D341Med (cell line): Measurements from ENCODE around the gene ASCL1.

Experiments
- DNase-seq: peaks from one replicate; pipeline ENCODE4 v3.0.0; 2012; ENCODE audit warnings: low spot score

ASCL1 gene

DNA sequence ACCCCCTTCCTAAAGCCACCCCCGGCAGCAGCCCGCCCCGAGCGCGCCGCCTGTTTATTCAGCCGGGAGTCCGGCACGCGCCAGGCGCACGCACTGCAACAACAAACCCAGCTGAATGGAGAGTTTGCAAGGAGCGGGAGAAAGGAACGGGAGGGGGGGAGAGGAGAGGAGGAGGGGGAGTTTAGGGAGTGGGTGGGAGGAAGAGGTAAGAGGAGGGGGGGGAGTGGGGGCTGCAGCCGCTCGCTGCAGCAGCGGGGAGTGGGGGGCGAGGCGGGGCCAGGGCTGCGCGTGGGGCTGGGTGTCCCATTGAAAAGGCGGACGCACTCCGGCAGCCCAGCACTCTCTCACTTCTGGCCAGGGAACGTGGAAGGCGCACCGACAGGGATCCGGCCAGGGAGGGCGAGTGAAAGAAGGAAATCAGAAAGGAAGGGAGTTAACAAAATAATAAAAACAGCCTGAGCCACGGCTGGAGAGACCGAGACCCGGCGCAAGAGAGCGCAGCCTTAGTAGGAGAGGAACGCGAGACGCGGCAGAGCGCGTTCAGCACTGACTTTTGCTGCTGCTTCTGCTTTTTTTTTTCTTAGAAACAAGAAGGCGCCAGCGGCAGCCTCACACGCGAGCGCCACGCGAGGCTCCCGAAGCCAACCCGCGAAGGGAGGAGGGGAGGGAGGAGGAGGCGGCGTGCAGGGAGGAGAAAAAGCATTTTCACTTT lies at the start of gene ASCL1:
ASCL1 (plus strand) TSS at position 336 of the 712 bp plus-strand sequence. CDS start 571 bp downstream, outside the sequence.
- DNase-seq, result peak; percentile 83

DNA sequence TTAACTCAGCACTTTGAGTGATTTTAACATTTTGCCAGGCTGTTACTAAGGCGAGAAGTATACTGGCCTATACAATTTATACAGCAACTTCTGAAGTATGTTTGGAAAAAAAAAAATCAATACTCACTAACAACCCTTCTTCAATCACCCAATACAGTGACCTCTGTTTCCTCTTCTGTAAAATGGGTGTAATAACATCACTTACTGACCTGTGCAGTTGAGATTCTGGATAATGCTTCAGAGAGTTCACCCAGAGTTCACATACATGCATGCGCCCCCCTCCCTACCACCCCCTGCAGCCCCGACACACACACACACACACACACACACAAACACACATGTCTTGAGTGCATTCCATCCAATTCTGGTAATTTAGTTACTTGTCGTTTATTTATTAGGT lies 49.6 kb upstream of the ASCL1 start:
- no peak for DNase-seq

DNA sequence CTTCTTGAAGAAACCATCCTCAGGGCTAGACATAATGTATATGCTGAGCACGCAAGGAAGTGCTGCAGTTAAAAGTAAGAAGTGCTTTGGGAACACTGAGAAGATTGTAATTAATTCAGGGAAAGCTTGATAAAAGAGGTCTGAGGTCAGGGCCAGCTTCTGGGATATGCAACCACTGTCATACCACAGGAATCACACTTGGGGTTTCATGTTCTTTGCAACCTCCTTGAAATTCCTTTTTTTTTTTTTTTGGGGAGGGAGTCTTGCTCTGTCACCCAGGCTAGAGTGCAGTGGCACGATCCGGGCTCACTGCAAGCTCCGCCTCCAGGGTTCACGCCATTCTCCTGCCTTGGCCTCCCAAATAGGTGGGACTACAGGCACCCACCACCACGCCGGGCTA lies 47.3 kb upstream of the ASCL1 start:
- no peak for DNase-seq

DNA sequence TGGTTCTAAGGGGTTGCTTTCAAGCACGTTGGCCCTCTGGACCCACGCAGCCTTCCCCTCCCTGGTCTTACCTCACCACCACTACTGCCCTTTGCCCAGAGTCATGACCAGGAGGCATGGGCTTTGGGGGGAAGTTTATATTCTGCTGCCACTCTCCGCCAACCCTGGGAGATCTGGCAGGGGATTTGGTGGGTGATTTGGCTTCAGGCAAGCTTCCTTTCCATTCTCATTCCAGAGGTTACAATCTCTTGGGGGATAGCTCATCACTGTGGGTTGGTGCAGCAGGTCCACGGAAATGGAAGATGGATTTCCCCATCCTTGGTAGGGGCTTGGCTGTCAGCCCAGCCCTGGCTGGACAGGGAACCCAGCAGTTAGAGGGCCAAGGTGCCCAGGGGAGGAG lies 46.7 kb upstream of the ASCL1 start:
- no peak for DNase-seq

DNA sequence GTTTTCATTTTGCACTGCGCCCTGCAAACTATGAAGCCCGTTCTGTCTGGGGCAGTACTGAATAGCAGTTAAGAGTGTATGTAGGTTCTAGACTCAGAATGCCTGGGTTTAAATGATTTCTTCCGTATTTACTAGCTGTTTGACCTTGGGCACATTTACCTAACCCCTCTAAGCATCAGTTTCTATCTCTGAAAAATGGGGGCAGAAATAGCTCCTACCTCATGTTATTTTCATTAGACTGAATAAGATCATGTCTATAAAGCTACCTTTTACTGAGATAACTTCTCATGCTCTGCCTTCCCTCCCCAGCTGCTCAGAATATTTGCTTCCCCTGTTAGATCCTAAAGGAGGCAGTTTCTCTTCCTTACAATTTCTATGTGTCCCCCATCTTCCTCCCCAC lies 46.2 kb upstream of the ASCL1 start:
- no peak for DNase-seq

DNA sequence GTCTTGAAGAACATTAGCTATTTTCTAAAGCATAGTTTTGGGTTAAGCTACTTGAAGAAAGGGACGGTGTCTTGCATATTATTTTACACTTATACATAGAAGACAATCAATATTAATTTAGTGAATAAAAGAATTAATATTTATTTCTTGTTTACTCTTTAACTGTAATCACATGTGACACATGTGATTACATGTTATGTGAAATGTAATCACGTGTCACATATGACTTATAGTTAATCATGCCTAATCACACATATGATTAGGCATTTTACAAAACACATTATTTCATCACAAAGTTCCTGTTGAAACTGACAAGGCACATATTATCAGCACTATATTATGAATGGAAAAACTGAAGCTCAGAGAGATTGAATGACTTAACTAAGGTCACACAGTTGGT lies 45.2 kb upstream of the ASCL1 start:
- DNase-seq, result no peak

DNA sequence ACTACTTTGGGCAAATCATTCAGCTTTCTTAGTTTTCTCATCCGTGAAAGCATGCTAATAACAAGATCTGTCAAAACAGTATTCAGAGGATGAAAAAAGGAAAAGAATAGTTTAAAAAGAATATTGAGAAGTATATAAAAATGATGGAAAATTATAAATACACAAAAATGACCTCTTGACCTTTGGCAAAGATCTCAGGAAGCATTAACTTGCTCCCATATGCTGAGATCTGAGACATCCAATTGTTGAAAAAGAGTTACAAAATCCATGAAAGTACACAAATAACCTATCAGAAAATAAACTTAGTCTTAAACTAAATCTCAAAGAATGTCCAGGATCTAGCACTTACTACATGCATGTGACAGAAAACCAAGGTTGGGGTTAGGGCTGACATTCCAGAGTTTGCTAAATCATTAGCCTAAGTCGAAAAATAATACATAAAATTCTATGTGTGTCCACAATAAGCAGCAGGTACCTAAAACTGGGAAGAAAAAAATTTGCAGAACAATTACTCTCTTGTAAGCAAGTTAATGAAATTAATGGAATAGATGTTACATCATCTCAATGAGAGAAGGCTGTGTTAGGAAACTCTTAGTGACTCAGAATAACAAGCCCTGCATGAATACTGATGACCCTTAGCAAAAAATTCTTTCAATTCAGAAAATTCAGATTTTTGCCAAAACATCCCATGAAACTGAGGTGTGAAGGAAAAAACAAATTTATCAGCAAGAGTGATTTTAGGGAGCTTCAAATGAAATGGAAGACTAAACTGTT lies 43.8 kb upstream of the ASCL1 start:
- no peak for DNase-seq

DNA sequence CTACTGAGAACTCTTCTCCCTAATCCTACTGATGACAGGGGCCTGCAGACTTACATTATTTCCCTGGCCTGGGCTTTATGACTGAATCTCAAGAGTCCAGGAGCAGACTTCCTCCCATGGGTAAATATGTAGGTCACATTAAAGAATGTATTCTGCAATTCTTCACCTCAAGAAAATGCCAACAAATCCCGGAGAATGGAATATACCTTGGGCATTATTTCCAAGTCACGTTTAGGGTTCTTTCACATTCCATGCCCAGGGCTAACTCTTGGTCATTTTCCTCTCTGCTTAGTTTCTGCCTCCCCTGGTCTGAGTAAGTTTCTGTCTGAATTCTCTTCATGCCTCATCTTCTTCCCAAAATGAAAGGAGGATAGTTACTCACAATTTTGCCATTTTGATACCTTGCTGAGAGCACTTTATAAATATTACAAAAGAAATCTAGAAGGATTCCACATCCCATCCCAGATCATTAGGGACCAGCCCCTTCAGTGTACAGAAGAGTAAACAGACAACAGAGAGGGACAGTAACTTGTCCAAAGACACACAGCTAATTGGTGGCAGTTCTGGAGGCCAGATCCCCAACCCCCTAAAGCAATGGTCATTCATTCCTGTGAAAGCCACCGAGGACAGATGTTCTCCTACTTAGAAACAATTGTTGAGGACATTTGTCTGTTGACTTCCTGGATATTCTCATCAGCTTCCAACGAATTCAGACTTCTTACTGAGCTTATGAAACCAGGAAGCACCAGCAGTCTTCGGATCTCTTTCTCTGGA lies 41.0 kb upstream of the ASCL1 start:
- DNase-seq, result no peak

DNA sequence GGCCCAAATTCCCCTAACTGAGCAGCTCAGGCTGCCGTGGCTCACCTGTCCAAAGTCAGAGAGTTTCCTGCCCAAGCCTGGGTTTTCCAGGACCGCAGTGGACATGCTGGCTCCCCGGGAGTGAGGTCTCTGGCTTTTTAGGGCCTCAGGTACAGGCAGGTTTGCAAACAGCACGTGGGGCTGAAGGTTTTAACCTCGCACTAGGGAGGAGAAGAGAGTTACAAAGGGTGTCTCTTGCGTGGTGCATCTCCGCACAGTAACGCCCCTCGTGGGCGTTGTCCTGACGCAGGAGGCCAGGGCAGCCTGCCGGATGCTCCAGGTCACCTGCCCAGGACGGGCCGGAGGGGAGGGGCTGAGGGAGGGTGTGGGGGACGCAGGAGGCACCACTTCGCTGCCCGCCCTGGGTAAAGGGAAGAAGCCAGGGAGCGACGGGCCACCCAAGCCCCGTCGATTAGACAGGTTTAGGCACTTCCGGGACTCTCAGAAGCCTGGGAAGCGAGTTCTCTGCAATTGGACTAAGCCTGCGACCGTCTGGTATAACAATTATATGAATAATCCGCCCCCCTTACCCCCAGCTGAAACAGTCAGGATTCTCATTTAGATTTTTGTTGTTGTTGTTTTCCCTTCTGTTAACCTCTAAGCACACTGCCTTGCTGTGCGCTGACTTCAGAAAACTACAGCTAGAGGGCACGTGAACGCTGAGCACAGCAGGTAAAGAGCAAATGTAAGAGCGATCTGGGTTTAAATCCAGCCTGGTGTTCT lies 40.3 kb upstream of the ASCL1 start, which contains the start of gene PAH:
PAH (minus strand) TSS at position 219 of the 762 bp plus-strand sequence; CDS start at position 105, 114 bp downstream.
- no peak for DNase-seq

DNA sequence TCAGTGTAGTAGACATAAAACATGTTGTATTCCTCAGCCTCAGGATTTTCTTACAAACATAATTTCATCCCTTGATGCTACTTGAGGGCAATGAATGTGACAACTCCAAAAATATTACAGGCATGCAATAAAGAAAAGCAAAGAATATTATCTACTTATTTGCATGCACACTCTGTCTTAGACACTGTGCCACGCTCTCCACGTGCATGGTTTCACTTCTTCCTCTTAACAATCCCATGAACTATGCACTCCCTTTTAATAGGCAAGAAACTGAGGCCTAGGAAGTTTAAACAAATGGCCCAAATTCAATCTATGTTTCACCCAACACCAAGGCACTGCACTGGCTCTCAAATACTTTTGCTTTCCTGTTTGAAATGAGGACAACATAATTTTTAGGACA lies 38.6 kb upstream of the ASCL1 start:
- DNase-seq, result no peak

DNA sequence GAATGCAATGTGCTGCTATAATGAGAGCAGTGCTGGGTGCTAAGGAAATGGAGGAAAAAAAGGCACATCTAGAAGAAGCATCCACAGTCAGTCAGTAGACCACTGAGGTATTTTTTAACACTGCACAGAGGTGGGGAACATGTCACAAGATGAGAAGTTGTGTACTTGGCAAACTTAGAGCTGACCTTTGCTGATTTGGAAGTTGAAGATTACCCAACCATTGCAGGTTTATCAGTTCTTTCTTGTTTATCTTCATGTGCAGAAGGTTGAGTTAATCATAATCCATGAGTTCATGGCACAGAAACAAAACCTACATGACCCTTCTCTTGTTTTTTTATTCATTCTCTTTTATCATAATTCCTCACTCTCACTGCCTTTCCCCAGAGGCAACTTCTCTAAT lies 37.2 kb upstream of the ASCL1 start:
- DNase-seq, result no peak

DNA sequence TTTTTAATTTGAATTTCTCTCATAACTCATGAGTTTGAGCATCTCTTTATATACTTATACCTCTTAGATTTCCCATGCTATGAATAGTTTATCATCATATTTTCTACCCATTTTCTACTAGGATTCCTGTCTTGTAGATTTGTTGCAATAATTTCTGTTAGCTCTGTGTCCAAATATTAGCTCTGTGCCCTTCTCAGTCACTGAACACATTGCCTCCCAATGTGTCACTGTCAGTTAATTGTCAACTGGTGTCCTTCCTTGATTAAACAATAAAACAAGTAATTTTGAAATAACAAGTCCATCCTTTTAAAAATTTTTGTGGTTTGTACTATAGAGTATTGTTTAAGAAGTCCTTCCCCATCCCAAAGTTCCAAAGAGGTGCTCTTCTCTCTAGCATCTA lies 36.2 kb upstream of the ASCL1 start:
- DNase-seq, result no peak

DNA sequence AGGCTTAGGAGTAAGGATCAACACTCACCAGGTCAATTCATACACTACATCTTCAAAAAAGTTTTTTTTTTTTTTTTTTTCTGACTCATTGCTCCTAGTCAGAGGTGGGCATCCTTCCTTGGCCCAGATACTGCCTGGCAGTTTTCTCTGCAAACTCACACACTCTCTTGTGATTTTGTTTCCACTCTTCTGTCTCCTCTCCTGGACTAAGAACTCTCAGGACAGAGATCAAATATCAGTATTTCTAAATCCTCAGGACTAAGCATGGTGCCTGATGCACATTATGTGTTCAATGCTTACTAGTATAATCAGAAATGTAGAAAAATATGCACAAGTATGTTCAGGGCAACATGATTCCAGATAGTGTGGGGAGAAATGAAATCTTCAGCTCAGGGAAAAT lies 30.3 kb upstream of the ASCL1 start:
- DNase-seq, result no peak

DNA sequence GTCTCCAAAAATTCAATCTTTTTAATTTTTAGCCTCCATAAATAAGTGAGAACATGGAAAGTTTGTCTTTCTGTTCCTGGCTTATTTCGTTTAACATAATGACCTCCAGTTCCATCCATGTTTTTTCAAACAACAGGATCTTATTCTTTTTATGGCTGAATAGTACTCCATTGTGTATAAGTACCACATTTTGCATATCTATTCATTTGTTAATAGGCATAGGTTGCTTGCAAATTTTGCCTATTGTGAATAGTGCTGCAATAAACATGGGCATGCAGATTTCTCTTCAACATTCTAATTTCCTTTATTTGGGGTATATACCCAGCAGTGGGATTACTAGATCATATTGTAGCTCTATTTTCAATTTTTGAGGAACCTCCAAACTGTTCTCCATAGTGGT lies 24.3 kb upstream of the ASCL1 start:
- no peak for DNase-seq

DNA sequence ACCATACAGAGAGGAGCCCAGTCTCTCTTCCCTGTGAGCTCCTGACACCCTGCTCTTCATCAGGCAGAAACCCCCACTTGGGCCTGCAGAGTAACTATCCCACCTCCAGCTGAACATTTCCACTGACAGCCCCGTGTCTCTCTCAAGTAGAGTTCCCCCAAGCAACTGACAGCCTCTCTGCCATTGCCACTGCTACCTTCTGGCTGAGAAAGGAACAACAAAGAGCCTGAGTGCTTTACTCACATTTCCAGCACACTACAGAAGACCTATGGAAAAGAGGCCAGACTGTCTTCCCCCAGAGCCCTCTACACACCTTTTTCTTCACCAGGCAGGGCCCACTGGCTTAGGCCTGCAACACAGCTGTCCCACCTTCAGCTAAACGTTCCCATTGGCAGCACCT lies 18.4 kb upstream of the ASCL1 start:
- no peak for DNase-seq

DNA sequence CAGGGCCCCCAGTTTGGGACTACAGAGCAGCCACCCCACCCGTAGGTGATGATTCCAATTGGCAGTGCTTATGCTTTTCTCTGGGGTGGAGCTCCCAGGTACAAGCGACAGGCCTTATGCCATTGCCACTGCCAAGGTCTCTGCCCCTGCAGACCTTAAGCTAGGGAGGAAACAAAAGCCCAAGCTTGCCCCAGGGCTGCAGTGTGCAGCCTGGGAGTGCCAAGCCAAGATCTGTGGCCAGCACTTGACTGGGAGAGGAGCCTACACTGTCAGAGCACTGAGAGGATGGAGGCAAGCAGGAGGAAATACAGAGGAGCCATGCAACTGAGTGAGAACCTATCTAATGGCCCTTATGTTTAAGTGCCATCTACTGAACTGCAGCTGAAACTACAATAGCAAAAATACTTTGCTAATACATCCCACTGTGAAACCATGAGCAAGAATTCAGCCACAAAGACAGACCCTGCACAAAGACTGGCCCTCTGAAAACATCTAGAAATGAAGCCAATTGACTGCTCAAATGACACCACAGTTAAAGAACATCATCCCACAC lies 17.7 kb upstream of the ASCL1 start:
- no peak for DNase-seq

DNA sequence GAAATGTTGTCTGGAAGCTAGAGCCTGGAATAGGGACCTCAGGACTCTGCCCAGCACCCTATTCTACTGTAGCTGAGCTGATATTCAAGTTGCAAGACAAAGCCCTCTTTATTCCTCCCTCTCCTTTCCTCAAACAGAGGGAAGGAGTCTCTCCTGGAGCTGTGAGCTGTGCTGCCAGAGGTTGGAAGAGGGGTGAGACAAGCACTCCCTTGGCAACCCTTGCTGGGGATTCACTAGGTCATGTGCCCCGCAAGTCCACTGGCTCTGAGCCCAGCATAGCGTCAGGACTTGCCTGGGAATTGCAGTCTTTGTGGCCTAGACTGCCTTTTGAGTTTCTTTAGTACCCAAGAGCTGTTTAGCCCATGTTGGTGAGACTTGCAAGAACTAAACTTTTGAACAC lies 11.4 kb upstream of the ASCL1 start:
- DNase-seq, result no peak

DNA sequence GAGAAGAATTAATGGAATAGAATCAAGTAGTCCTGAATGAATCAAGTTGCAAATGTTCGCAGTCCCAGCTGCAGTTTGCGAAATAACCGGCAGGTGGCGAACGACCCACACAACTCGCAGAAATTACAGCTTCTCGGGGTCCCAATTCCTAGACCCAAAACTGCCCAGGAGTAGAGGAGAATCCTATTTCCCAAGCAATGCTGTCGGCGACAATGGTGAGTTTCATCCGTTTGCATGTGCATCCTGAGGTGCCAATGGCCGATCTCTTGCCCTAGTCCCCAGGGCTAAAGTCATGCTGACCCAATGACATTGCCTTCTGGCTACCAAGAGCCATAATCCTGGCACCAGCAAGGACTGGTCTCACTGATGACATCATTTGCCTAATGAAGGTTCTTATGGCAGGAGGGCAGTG lies 8.5 kb upstream of the ASCL1 start:
- peak; percentile 71 for DNase-seq

DNA sequence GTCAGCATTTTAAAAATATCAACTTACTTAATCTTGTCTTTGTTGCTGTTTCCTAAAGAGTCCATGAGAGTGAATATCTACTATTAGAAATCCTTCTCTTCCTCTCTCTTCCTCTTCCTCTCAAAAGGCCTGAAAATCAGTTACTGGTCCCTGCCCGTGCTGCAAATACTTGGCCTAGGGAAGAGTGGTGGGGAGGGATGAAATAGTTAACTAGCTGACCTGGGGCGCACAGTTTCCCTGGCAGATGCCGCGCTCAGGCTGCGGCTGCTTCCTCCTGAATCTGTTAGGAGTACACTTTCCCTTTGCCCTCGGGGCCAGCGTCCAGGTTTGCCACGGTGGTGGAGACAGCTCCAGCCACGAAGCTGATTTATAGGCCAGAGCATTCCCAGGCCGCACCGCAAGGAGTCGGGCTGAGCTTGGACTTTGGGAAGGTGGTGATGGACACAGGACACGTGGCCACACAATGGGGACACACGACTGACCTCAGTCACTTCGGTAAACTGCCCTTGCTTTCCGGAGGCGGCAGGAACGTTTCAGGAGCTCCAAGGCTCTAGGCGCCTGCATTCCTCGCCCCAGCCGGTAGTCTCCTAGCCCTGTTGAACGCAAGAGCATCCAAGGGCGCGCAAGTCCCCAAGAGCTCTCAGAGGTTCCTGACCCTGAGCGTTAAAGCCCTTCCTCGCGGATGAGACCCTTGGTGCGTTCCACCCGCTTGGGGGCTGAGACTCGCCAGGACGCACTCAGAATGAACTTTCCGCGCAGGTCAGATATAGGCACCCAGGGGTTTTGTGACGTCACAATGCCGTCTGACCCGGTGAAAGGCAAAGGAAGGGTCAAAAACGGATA lies 7.1 kb upstream of the ASCL1 start:
- DNase-seq, result no peak

DNA sequence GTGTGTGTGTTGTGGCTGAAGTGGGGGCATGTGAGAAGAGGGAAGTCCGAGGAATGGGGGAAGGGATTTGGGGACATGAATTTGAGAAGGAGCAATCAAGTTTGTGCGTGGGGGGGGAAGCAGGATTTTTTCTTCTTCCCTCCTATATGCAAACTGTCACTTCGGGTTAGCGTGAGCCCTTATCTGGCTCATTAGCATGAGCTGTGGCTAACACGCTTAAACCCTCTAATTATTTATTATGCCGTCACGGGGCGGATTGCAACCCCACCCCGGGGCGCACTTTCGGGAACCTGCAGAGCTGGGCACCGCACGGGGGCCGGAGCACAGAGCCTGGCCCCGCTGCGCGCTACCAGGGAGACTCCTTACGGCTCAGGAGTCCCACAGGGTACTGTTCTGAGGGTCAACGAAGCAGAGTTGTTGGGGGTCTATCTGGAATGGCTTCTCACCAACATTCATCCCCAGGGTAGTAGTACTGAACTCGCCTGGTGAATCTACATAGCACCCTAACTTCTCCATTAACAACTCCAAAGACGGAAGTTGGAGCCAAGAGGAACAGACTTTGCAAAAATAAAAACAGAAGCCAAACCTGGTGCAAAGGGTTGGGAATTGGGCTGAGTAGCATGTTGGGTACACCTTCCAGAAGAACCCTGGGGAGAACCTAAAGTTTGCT lies 6.4 kb upstream of the ASCL1 start:
- DNase-seq, result no peak
